ENCODE data around the gene POLRMT.
A peak's percentile ranks its signal among the peaks of the same experiment; 100 is the strongest.
"Not testable (repeated sequence)": the region's sequence is repeated elsewhere in the genome, so short reads cannot be mapped to it uniquely, and the experiment has no call there.

The POLRMT gene

GRCh38 chr19:585551-586110 is 47.7 kb downstream of the POLRMT start:
- no peak overlapping the region for H3K4me3 ChIP-seq (ENCODE audit: low read depth, low read length)
- no peak for DNase-seq (ENCODE audit: low read depth)

- H3K4me3 ChIP-seq (ENCODE audit: low read depth, low read length): not testable (repeated sequence)
These were observed 48.2 kb downstream of the POLRMT start for GRCh38 chr19:585146-585545.

DNA sequence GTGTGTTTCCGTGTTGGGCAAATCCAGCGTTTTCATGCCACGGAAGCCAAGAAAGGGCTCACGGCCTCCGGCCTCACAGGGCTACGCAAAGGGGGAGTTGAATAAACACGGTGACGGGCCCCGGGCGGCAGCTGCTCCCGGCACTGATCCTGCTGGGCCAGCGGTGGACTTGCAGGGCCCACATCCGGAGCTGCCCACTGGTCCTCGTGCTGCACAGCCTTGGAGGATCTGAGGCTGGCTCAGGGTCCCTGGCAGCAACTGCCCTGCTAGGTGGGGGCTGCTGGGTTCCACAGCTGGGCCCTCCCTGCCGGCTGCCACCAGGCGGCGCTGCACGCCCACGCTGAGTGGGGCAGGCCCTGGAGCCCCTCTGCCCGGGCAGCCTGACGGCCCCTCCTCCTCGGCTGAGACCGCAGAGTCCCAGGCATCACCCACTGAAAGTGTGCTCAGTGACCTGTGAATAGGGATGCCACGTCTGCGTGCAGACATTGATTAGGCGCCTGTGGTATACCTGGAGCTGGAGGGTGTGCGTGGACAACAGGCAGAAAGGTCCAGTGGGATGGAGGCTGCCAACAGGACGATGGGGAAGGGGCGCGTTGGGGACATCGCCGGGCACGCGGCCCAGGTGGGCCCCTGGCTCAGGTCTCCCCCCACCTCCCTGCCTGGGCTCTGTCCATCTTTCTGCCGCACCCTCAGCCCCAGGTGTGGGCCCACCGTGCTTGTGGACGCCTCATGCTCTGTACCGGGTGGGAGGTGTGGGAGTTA is 48.9 kb downstream of the POLRMT start:
- no peak overlapping the region for H3K4me3 ChIP-seq (ENCODE audit: low read depth, low read length)
- no peak for DNase-seq (ENCODE audit: low read depth)

More at GRCh38 chr19:585146-585545, 48.2 kb downstream of the POLRMT start:
- not testable (repeated sequence) for DNase-seq (ENCODE audit: low read depth)

DNA sequence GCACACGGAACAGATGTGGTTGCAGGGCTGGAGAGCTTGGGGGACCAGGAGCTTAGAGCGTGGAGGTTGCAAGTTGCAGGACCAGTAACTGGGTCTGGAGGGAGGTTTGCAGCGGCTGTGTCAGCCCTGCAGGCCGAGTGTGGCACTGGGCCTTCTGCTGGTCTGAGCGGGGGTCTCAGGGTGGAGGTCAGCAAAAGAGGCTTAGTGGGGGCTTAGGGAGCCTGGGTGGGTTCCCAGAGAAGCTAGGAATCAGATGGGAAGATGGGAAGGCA is 49.4 kb downstream of the POLRMT start:
- no peak for DNase-seq (ENCODE audit: low read depth)
- H3K4me3 ChIP-seq (ENCODE audit: low read depth, low read length): no peak overlapping the region

DNA sequence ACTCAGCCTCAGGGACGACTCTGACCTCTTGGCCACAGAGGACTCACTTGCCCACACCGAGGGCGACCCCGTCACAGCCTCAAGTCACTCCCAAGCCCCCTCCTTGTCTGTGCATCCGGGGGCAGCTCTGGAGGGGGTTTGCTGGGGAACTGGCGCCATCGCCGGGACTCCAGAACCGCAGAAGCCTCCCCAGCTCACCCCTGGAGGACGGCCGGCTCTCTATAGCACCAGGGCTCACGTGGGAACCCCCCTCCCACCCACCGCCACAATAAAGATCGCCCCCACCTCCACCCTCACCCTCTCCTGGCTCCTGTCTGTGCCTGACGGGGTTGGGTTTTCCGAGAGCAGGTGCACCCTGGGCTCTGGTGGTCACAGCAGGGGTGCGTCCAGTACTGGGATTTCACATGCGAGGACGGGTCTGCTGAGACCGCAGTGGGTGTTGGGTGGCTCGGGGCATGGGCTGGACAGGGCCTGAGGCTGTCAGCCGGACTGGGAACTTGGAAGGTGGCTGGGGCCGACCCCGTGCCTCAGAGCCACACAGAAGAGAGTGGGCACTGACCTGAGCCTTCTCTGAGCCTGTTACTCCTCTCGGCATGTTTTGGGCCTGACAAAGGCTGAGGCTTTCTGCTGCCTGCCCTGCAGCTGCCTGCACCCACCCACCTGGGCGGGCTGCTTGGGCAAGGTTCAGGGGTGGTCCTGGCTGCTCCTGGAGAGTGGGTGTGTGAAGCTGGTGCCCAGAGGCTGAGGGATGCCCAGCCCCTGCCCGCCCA is 50.0 kb downstream of the POLRMT start:
- H3K4me3 ChIP-seq (ENCODE audit: low read depth, low read length): no peak overlapping the region
- no peak for DNase-seq (ENCODE audit: low read depth)

GRCh38 chr19:582497-583197 is 50.7 kb downstream of the POLRMT start:
- no peak for DNase-seq (ENCODE audit: low read depth)
- H3K4me3 ChIP-seq (ENCODE audit: low read depth, low read length): no peak overlapping the region

DNA sequence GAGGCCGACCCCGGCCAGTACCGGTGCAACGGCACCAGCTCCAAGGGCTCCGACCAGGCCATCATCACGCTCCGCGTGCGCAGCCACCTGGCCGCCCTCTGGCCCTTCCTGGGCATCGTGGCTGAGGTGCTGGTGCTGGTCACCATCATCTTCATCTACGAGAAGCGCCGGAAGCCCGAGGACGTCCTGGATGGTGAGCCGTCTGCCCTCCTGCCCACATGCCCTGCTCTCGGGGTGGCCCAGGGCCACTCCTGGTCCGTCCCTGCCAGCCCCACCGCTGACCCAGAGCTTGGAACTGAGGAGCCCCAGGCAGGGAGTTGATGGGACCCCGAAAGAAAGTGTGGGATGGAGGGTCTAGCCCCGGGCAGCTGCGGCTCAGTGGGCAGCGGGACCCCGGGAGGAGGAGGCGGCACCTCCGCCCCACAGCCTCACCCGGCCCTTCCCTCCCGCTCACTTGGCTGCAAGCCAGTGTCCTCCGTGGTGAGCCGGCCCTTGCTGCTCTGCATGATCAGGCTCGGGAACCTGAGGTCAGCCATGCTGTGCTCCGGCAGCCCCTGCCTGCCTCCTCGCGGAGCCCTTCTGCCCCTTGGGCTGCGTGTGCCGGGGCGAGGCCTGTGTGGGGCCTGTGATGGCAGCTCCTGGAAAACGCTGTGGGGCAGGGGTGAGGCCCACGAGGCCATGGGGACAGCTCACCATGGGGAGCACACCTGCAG is 51.8 kb downstream of the POLRMT start:
- DNase-seq (ENCODE audit: low read depth): no peak
- no peak overlapping the region for H3K4me3 ChIP-seq (ENCODE audit: low read depth, low read length)

GRCh38 chr19:580274-580835 is 53.0 kb downstream of the POLRMT start:
- no peak for DNase-seq (ENCODE audit: low read depth)
- no peak overlapping the region for H3K4me3 ChIP-seq (ENCODE audit: low read depth, low read length)

GRCh38 chr19:579842-580155 is 53.5 kb downstream of the POLRMT start:
- no peak overlapping the region for H3K4me3 ChIP-seq (ENCODE audit: low read depth, low read length)
- DNase-seq (ENCODE audit: low read depth): no peak

GRCh38 chr19:579111-579841 is 54.1 kb downstream of the POLRMT start:
- H3K4me3 ChIP-seq (ENCODE audit: low read depth, low read length): no peak overlapping the region
- DNase-seq (ENCODE audit: low read depth): no peak

DNA sequence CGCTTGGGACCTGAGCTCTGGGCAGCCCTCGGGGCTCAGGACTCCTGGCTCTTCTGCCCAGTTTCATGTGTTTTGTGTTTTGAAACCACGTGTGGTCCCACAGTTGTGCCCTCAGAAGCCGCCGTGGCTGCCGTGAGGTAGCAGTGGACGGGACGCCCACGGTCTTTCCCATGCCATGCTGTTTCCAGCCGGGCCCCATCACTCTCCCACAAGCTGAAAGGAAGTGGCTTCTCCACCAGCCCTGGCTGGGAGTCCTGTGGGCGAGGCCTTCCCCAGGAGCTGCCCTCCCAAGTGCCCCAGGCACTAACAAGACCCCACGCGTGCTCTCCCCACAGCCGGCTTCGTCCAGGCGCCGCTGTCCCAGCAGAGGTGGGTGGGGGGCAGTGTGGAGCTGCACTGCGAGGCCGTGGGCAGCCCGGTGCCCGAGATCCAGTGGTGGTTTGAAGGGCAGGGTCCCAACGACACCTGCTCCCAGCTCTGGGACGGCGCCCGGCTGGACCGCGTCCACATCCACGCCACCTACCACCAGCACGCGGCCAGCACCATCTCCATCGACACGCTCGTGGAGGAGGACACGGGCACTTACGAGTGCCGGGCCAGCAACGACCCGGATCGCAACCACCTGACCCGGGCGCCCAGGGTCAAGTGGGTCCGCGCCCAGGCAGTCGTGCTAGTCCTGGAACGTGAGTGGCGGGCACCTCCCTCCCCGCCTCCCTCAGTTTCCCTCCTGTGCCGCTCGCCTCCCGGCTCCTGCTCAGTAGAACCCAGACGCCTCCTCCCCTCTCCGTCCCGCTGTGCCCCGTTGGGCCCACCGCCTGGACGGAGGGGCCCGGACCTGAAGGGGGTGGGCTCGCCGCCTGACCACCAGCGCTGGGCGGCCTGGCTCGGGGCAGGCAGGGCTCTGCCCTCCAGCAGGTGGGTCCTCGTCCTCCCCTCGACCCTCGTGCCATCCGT is 55.6 kb downstream of the POLRMT start:
- H3K4me3 ChIP-seq (ENCODE audit: low read depth, low read length): no peak overlapping the region
- no peak for DNase-seq (ENCODE audit: low read depth)

GRCh38 chr19:576768-577438 is 56.4 kb downstream of the POLRMT start:
- H3K4me3 ChIP-seq (ENCODE audit: low read depth, low read length): no peak overlapping the region
- DNase-seq (ENCODE audit: low read depth): no peak

GRCh38 chr19:575527-576506 is 57.5 kb downstream of the POLRMT start:
- DNase-seq (ENCODE audit: low read depth): no peak
- peak overlapping the region; percentile 34 for H3K4me3 ChIP-seq (ENCODE audit: low read depth, low read length)

- H3K4me3 ChIP-seq (ENCODE audit: low read depth, low read length): peak overlapping the region; percentile 34
These were observed 58.4 kb downstream of the POLRMT start for GRCh38 chr19:574658-575526.

GRCh38 chr19:573519-573825 is 59.9 kb downstream of the POLRMT start:
- peak overlapping the region; percentile 97 for H3K4me3 ChIP-seq (ENCODE audit: low read depth, low read length)
- DNase-seq (ENCODE audit: low read depth): no peak

More at GRCh38 chr19:574658-575526, 58.4 kb downstream of the POLRMT start:
- DNase-seq (ENCODE audit: low read depth): no peak
